Measurements from ENCODE around the gene BICD1. TPM values are rescaled to one million over a fixed set of nuclear protein-coding genes. Genes with fewer than 3 reads are reported as not detected.
"Not testable (repeated sequence)": the region's sequence is repeated elsewhere in the genome, so short reads cannot be mapped to it uniquely, and the experiment has no call there.

Gene BICD1
- total RNA-seq, 6 experiments from 2014 or later = 24.5 to 36.6 (median 32.4) TPM

GRCh38 chr12:32087306-32087705, 19.3 kb upstream of the BICD1 start:
- H3K36me3 Mint-ChIP-seq (ENCODE audit: low read depth) = no peaks in the 10 kb centered on the region
- no peak for DNase-seq
- TF ChIP-seq CTCF (IDR thresholded peaks at IDR 0.05) = no peak
- H3K27me3 Mint-ChIP-seq (ENCODE audit: insufficient read depth) = peaks cover 1% of the 10 kb centered on the region; the same call in 1 of the 2 replicates
- no peak overlapping the region for H3K4me3 Mint-ChIP-seq
- H3K9me3 Mint-ChIP-seq = no peaks in the 10 kb centered on the region
- H3K27ac Mint-ChIP-seq = no peak overlapping the region
- peaks cover 36% of the 10 kb centered on the region for H3K4me1 Mint-ChIP-seq (ENCODE audit: low read depth)

GRCh38 chr12:32089156-32089555, 17.5 kb upstream of the BICD1 start:
- H3K4me3 Mint-ChIP-seq = no peak overlapping the region
- H3K9me3 Mint-ChIP-seq = no peaks in the 10 kb centered on the region
- H3K36me3 Mint-ChIP-seq (ENCODE audit: low read depth) = no peaks in the 10 kb centered on the region
- no peak for TF ChIP-seq CTCF (IDR thresholded peaks at IDR 0.05)
- DNase-seq = no peak
- H3K27ac Mint-ChIP-seq = no peak overlapping the region
- H3K27me3 Mint-ChIP-seq (ENCODE audit: insufficient read depth) = peaks cover 1% of the 10 kb centered on the region; the same call in 1 of the 2 replicates
- peaks cover 25% of the 10 kb centered on the region for H3K4me1 Mint-ChIP-seq (ENCODE audit: low read depth)

- Mint-ChIP-seq H3K4me3 (no peak overlapping the region), H3K4me1 (ENCODE audit: low read depth) (peaks cover 21% of the 10 kb centered on the region), H3K27me3 (ENCODE audit: insufficient read depth) (no peaks in the 10 kb centered on the region; the same call in 1 of the 2 replicates), H3K9me3 (no peaks in the 10 kb centered on the region), H3K27ac (no peak overlapping the region), H3K36me3 (ENCODE audit: low read depth) (no peaks in the 10 kb centered on the region)
- DNase-seq = peak; percentile 55
- no peak for TF ChIP-seq CTCF (IDR thresholded peaks at IDR 0.05)
Measured at GRCh38 chr12:32089586-32089985, 17.1 kb upstream of the BICD1 start.

GRCh38 chr12:32091696-32092095, 15.0 kb upstream of the BICD1 start:
- TF ChIP-seq CTCF (IDR thresholded peaks at IDR 0.05) = no peak
- H3K9me3 Mint-ChIP-seq = no peaks in the 10 kb centered on the region
- H3K36me3 Mint-ChIP-seq (ENCODE audit: low read depth) = no peaks in the 10 kb centered on the region
- H3K4me1 Mint-ChIP-seq (ENCODE audit: low read depth) = peaks cover 19% of the 10 kb centered on the region
- no peak overlapping the region for H3K4me3 Mint-ChIP-seq
- peaks cover 2% of the 10 kb centered on the region for H3K27me3 Mint-ChIP-seq (ENCODE audit: insufficient read depth)
- no peak overlapping the region for H3K27ac Mint-ChIP-seq
- DNase-seq = peak; percentile 32

GRCh38 chr12:32098112-32098511, 8.5 kb upstream of the BICD1 start:
- Mint-ChIP-seq H3K27ac (no peak overlapping the region), H3K4me1 (ENCODE audit: low read depth) (no peaks in the 10 kb centered on the region), H3K27me3 (ENCODE audit: insufficient read depth) (peaks cover 10% of the 10 kb centered on the region), H3K4me3 (no peak overlapping the region), H3K36me3 (ENCODE audit: low read depth) (no peaks in the 10 kb centered on the region), H3K9me3 (no peaks in the 10 kb centered on the region)
- DNase-seq = no peak
- TF ChIP-seq CTCF (IDR thresholded peaks at IDR 0.05) = no peak

GRCh38 chr12:32099275-32099674, 7.4 kb upstream of the BICD1 start:
- not testable (repeated sequence) for H3K36me3 Mint-ChIP-seq (ENCODE audit: low read depth); H3K27ac Mint-ChIP-seq; H3K4me1 Mint-ChIP-seq (ENCODE audit: low read depth); H3K9me3 Mint-ChIP-seq; H3K4me3 Mint-ChIP-seq; DNase-seq
- H3K27me3 Mint-ChIP-seq (ENCODE audit: insufficient read depth) = peaks cover 10% of the 10 kb centered on the region
